GM18873 (cell line): ENCODE measurements around the gene DDR1.

Source experiments
- ATAC-seq: cut with Tn5 transposase; IDR thresholded peaks from one replicate; pipeline ENCODE4 v1.9.1; 2021; ENCODE audit warnings: mild to moderate bottlenecking, moderate library complexity, moderate number of reproducible peaks; ENCODE audit not compliant: unreplicated experiment, low FRiP score

DDR1 gene

DNA sequence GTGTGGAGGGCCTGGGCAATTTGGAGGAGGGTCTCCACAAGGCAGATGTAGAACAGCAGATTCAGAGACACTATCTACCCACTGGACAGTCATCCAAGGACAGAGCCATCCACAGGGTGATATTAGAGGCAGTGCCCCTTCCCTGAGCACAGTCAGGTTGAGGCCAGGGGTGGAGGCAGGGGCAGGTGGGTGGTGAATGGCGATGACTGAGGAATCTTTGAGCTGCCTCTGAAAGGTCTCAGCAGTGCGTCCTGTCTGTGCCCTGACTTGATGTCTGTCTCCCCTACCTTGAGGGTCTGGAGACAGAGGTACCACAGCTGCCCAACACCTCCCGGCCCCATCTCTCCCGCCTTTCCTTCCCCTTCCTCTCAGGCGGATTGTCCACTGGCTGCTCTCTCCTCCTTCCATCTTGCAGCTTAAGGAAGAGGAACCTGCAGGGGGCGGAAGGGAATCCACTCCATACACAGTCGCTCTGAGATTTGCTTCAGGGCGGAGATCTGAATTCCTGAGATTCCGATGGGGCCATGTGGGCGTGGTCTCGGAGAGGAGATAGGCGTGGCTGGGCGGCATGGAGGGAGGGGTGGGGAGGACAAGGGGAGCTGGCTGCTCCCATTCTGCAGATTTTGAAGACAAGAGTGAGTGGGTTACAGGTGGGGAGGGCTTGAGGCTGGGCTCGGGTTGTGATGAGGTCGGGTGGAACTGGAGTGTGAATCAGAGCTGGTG is 58.2 kb downstream of the DDR1 start:
- no peak for ATAC-seq

- ATAC-seq: no peak
Observed at GRCh38 chr6:30944051-30944450, 59.7 kb downstream of the DDR1 start.

- ATAC-seq: no peak
Observed at GRCh38 chr6:30945281-30945680, 61.0 kb downstream of the DDR1 start.

DNA sequence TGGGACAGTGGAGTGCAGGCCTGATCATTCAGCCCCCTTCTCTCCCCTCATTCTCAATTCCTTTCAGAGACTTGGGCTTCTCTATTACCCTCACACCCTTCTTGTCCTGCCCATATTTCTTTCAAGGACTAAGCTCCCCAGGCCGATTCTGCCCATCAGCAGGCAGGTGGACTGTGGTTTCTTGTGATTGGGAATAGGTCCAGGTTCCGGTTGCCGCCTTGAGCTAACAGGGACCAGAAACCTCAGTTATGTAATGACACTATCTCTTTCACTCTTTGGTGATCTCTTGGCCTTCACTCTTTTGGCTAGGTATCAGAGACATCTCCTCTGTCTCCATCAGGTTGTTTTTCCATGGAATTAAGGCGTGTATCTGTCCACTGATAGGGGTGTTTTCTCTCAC is 62.9 kb downstream of the DDR1 start:
- no peak for ATAC-seq

DNA sequence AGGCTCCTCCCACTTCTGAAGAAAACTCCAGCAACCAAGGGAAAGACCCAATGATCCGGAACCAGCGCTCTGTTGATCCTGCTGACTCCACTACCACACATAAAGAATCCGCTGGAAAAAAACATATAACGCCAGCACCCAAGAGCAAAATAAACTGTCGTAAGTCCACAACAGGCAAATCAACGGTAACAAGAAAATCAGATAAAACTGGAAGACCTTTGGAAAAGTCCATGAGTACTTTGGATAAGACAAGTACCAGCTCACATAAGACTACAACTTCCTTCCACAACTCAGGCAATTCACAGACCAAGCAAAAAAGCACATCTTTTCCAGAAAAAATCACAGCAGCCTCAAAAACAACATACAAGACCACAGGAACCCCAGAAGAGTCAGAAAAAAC is 64.5 kb downstream of the DDR1 start:
- ATAC-seq: no peak
